HEK293 (cell line): ENCODE results near the gene ERP44.

Experiments used
- CTCF ChIA-PET: fragments of 350-600 bp; formaldehyde crosslinking; extraction: SDS; loops from one replicate; lab custom pipeline; 2021; ENCODE audit warnings: antibody characterized with exemption; lab: Yijun Ruan, JAX
- POLR2A ChIA-PET: fragments of 300-600 bp; formaldehyde crosslinking; extraction: SDS; loops from one replicate; lab custom pipeline; 2020; ENCODE audit warnings: antibody characterized with exemption, inconsistent platforms; lab: Yijun Ruan, JAX
- H3K27ac ChIP-seq: fragments of 200-500 bp; sonication (Bioruptor generic); 2 replicates; pipeline ENCODE4 v1.5.1; 2014; ENCODE audit warnings: low read depth, low read length, control low read depth, inconsistent platforms; ENCODE audit errors: extremely low read depth
- H3K36me3 ChIP-seq, 2 experiments: fragments of 200-500 bp in 1 of 2; sonication (Bioruptor generic) in 1 of 2; 1 replicate in 1 of 2; 2 replicates in 1 of 2; pipeline ENCODE4 v1.5.1; 2014 to 2017; ENCODE audit warnings: inconsistent platforms in 2 of 2, low read length in 2 of 2; ENCODE audit not compliant: control insufficient read depth in 2 of 2, insufficient read depth in 1 of 2
- H3K4me1 ChIP-seq: fragments of 200-500 bp; sonication (Bioruptor generic); 2 replicates; pipeline ENCODE4 v1.5.1; 2014; ENCODE audit warnings: mild to moderate bottlenecking, low read length, inconsistent platforms; ENCODE audit not compliant: control insufficient read depth, insufficient read depth
- H3K4me3 ChIP-seq: 2 replicates; pipeline ENCODE4 v1.5.1; 2011; ENCODE audit warnings: low read depth, mild to moderate bottlenecking, control low read depth, low read length, moderate library complexity
- H3K9me3 ChIP-seq: fragments of 200-500 bp; sonication (Bioruptor generic); 2 replicates; pipeline ENCODE4 v1.5.1; 2014; ENCODE audit warnings: low read depth, low read length, inconsistent platforms; ENCODE audit not compliant: control insufficient read depth, insufficient read depth
- EGR2 ChIP-seq: fragments of 450-650 bp; formaldehyde crosslinking; IDR thresholded peaks from 2 replicates; pipeline ENCODE4 v1.5.1; 2016; ENCODE audit warnings: low read depth, missing biosample characterization, missing genetic modification characterization
- RBAK ChIP-seq: fragments of 450-650 bp; formaldehyde crosslinking; IDR thresholded peaks from 2 replicates; pipeline ENCODE4 v1.5.1; 2016; ENCODE audit warnings: missing biosample characterization, missing genetic modification characterization
- ZBTB17 ChIP-seq: fragments of 450-650 bp; formaldehyde crosslinking; IDR thresholded peaks from 2 replicates; pipeline ENCODE4 v1.5.1; 2016; ENCODE audit warnings: missing biosample characterization, missing genetic modification characterization
- ZNF132 ChIP-seq: fragments of 450-650 bp; formaldehyde crosslinking; IDR thresholded peaks from 2 replicates; pipeline ENCODE4 v1.5.1; 2017; ENCODE audit warnings: missing biosample characterization, missing genetic modification characterization, borderline replicate concordance
- ZNF239 ChIP-seq: fragments of 450-650 bp; formaldehyde crosslinking; IDR thresholded peaks from 2 replicates; pipeline ENCODE4 v1.5.1; 2016; ENCODE audit warnings: missing biosample characterization, missing genetic modification characterization
- ZNF324 ChIP-seq: fragments of 450-650 bp; formaldehyde crosslinking; IDR thresholded peaks from 2 replicates; pipeline ENCODE4 v1.5.1; 2016; ENCODE audit warnings: missing biosample characterization, missing genetic modification characterization
- ZNF549 ChIP-seq: fragments of 450-650 bp; IDR thresholded peaks from 2 replicates; pipeline ENCODE4 v1.5.1; 2018; ENCODE audit warnings: missing biosample characterization, missing genetic modification characterization, mild to moderate bottlenecking, inconsistent platforms, moderate library complexity
- ZNF670 ChIP-seq: fragments of 450-650 bp; formaldehyde crosslinking; IDR thresholded peaks from 2 replicates; pipeline ENCODE4 v1.5.1; 2016; ENCODE audit warnings: missing biosample characterization, missing genetic modification characterization, low read depth
- ZNF677 ChIP-seq: fragments of 450-650 bp; IDR thresholded peaks from 2 replicates; pipeline ENCODE4 v1.5.0; 2018; ENCODE audit warnings: missing biosample characterization, mild to moderate bottlenecking, missing genetic modification characterization, moderate library complexity
- ZNF707 ChIP-seq: fragments of 450-650 bp; formaldehyde crosslinking; IDR thresholded peaks from 2 replicates; pipeline ENCODE4 v1.5.1; 2016; ENCODE audit warnings: missing biosample characterization, missing genetic modification characterization
- ZNF792 ChIP-seq: fragments of 450-650 bp; formaldehyde crosslinking; IDR thresholded peaks from 2 replicates; pipeline ENCODE4 v1.5.1; 2016; ENCODE audit warnings: missing biosample characterization, missing genetic modification characterization
- ZNF837 ChIP-seq: fragments of 450-650 bp; formaldehyde crosslinking; IDR thresholded peaks from 2 replicates; pipeline ENCODE4 v1.5.1; 2016; ENCODE audit warnings: missing biosample characterization, missing genetic modification characterization
- TF ChIP-seq, protein P1 (sequence below): fragments of 450-650 bp; formaldehyde crosslinking; IDR thresholded peaks from 2 replicates; pipeline ENCODE4; 2016; ENCODE audit warnings: missing biosample characterization, missing genetic modification characterization
- TF ChIP-seq, protein P2 (sequence below): fragments of 450-650 bp; formaldehyde crosslinking; conservative IDR thresholded peaks from 2 replicates; pipeline ENCODE4 v1.5.1; 2016; ENCODE audit warnings: low read depth, missing biosample characterization, missing genetic modification characterization
- TF ChIP-seq, protein P3 (sequence below): fragments of 450-650 bp; formaldehyde crosslinking; IDR thresholded peaks from 2 replicates; pipeline ENCODE4 v1.5.0; 2017; ENCODE audit warnings: missing biosample characterization, missing genetic modification characterization, borderline replicate concordance
- TF ChIP-seq, protein P4 (sequence below): fragments of 450-650 bp; formaldehyde crosslinking; IDR thresholded peaks from 2 replicates; pipeline ENCODE4 v1.5.1; 2016; ENCODE audit warnings: missing biosample characterization, missing genetic modification characterization
- TF ChIP-seq, protein P5 (sequence below): fragments of 450-650 bp; formaldehyde crosslinking; IDR thresholded peaks from 2 replicates; pipeline ENCODE4 v1.5.1; 2016; ENCODE audit warnings: missing biosample characterization, missing genetic modification characterization, borderline replicate concordance
- TF ChIP-seq, protein P6 (sequence below): fragments of 450-650 bp; formaldehyde crosslinking; IDR thresholded peaks from 2 replicates; pipeline ENCODE4 v1.5.1; 2016; ENCODE audit warnings: missing biosample characterization, missing genetic modification characterization

Gene ERP44

DNA sequence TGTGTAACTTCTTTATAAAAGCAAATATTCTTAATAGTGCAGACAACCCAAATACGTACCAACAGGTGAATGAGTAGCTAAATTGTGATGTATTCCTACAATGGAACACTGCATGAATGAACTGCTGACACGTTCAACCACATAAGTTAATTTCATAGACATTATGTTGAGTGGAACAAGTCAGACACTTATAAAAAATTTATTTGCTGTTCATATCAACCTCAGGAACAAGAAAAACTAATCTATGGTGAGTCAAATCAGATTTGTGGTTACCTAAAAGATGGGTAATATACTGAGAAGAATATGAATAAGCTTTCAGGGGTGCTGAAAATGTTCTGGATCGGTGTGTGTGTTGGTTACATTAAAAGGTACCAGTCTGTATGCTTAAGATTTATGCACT, 35.9 kb upstream of the ERP44 start (continued):
- TF ChIP-seq ZBTB17 (tag by site-specific recombination) = no peak
- no peak for TF ChIP-seq ZNF549 (tag by site-specific recombination)
- TF ChIP-seq EGR2 (tag by site-specific recombination) = no peak
- no peak for TF ChIP-seq ZNF324 (tag by site-specific recombination)
- TF ChIP-seq, protein P1, sequence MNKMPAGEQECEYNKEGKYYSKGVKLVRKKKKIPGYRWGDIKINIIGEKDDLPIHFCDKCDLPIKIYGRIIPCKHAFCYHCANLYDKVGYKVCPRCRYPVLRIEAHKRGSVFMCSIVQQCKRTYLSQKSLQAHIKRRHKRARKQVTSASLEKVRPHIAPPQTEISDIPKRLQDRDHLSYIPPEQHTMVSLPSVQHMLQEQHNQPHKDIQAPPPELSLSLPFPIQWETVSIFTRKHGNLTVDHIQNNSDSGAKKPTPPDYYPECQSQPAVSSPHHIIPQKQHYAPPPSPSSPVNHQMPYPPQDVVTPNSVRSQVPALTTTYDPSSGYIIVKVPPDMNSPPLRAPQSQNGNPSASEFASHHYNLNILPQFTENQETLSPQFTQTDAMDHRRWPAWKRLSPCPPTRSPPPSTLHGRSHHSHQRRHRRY (tag by site-specific recombination) = no peak

DNA sequence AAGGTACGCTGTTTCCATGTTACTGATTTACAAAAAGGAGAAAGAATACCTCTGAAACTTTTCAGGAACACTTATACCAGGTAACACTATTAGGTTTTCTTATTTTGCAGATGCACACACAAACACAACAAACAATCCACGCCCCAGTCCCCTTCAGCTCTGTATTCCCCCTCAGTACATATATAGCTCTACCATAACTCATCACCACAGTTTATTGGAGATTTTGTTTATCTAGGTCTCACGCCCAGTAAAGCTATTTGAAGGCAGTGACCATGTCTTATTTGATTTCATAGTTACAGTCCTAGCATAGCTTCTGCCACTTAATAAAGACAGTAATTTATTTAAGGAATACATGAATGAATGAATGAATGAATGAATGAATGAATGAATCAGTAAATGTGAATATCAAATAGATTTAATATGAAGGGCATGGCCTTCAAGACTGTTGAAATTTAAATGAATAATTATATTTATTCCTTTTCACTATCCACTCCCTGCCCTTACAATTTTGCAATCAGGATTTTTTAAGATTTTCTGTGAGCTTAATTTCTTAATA, 33.2 kb upstream of the ERP44 start:
- peaks cover 0 to 19% of the 10 kb centered on the region in 2 experiments; a peak in 2 of 3 replicates for H3K36me3 ChIP-seq
- TF ChIP-seq ZNF132 (tag by site-specific recombination) (no peak), RBAK (tag by site-specific recombination) (no peak)
- TF ChIP-seq, protein P2, sequence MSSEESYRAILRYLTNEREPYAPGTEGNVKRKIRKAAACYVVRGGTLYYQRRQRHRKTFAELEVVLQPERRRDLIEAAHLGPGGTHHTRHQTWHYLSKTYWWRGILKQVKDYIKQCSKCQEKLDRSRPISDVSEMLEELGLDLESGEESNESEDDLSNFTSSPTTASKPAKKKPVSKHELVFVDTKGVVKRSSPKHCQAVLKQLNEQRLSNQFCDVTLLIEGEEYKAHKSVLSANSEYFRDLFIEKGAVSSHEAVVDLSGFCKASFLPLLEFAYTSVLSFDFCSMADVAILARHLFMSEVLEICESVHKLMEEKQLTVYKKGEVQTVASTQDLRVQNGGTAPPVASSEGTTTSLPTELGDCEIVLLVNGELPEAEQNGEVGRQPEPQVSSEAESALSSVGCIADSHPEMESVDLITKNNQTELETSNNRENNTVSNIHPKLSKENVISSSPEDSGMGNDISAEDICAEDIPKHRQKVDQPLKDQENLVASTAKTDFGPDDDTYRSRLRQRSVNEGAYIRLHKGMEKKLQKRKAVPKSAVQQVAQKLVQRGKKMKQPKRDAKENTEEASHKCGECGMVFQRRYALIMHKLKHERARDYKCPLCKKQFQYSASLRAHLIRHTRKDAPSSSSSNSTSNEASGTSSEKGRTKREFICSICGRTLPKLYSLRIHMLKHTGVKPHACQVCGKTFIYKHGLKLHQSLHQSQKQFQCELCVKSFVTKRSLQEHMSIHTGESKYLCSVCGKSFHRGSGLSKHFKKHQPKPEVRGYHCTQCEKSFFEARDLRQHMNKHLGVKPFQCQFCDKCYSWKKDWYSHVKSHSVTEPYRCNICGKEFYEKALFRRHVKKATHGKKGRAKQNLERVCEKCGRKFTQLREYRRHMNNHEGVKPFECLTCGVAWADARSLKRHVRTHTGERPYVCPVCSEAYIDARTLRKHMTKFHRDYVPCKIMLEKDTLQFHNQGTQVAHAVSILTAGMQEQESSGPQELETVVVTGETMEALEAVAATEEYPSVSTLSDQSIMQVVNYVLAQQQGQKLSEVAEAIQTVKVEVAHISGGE (tag by site-specific recombination) = no peak
- TF ChIP-seq, protein P3, sequence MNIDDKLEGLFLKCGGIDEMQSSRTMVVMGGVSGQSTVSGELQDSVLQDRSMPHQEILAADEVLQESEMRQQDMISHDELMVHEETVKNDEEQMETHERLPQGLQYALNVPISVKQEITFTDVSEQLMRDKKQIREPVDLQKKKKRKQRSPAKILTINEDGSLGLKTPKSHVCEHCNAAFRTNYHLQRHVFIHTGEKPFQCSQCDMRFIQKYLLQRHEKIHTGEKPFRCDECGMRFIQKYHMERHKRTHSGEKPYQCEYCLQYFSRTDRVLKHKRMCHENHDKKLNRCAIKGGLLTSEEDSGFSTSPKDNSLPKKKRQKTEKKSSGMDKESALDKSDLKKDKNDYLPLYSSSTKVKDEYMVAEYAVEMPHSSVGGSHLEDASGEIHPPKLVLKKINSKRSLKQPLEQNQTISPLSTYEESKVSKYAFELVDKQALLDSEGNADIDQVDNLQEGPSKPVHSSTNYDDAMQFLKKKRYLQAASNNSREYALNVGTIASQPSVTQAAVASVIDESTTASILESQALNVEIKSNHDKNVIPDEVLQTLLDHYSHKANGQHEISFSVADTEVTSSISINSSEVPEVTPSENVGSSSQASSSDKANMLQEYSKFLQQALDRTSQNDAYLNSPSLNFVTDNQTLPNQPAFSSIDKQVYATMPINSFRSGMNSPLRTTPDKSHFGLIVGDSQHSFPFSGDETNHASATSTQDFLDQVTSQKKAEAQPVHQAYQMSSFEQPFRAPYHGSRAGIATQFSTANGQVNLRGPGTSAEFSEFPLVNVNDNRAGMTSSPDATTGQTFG (tag by site-specific recombination) = no peak
- H3K4me1 ChIP-seq = 0 out of 2 replicates have a peak, but pooled peaks cover 5% of the 10 kb centered on the region
- ChIA-PET CTCF (interaction anchor here (1.2 kb wide), 1 partner anchor 338 kb away, joined by 3 read pairs; no protein-coding TSS in a partner anchor), POLR2A (no interaction called here)
- H3K27ac ChIP-seq = no peak overlapping the region
- no peaks in the 10 kb centered on the region for H3K9me3 ChIP-seq
- no peak overlapping the region for H3K4me3 ChIP-seq

DNA sequence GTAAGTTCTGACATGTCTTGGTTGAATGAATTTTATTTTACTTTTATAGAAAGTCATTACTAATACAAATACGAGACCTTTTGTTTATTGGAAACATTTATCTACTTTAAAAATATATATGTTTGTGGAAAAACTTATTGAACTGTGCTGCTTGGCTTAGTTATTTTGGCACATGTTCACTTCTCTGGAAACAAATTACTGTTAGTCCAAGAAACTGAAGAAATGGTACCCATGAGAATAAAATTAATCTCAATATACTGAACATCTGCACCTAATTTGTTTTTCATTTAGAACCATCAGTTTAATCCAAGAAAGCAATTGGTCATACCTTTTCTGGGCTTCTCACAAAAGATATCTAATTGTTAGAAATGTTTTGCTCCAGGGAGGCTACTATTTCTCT, 32.4 kb upstream of the ERP44 start:
- peaks cover 0 to 19% of the 10 kb centered on the region in 2 experiments; a peak in 2 of 3 replicates for H3K36me3 ChIP-seq
- 0 out of 2 replicates have a peak, but pooled peaks cover 5% of the 10 kb centered on the region for H3K4me1 ChIP-seq
- H3K27ac ChIP-seq = no peak overlapping the region
- POLR2A ChIA-PET = no interaction called here
- TF ChIP-seq, protein P4, sequence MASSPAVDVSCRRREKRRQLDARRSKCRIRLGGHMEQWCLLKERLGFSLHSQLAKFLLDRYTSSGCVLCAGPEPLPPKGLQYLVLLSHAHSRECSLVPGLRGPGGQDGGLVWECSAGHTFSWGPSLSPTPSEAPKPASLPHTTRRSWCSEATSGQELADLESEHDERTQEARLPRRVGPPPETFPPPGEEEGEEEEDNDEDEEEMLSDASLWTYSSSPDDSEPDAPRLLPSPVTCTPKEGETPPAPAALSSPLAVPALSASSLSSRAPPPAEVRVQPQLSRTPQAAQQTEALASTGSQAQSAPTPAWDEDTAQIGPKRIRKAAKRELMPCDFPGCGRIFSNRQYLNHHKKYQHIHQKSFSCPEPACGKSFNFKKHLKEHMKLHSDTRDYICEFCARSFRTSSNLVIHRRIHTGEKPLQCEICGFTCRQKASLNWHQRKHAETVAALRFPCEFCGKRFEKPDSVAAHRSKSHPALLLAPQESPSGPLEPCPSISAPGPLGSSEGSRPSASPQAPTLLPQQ (tag by site-specific recombination) = no peak
- TF ChIP-seq ZNF792 (tag by site-specific recombination) = no peak
- TF ChIP-seq, protein P5, sequence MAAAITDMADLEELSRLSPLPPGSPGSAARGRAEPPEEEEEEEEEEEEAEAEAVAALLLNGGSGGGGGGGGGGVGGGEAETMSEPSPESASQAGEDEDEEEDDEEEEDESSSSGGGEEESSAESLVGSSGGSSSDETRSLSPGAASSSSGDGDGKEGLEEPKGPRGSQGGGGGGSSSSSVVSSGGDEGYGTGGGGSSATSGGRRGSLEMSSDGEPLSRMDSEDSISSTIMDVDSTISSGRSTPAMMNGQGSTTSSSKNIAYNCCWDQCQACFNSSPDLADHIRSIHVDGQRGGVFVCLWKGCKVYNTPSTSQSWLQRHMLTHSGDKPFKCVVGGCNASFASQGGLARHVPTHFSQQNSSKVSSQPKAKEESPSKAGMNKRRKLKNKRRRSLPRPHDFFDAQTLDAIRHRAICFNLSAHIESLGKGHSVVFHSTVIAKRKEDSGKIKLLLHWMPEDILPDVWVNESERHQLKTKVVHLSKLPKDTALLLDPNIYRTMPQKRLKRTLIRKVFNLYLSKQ = no peak
- no peak for TF ChIP-seq ZNF239 (tag by site-specific recombination)
- TF ChIP-seq ZNF677 (tag by site-specific recombination) = no peak
- TF ChIP-seq, protein P6, sequence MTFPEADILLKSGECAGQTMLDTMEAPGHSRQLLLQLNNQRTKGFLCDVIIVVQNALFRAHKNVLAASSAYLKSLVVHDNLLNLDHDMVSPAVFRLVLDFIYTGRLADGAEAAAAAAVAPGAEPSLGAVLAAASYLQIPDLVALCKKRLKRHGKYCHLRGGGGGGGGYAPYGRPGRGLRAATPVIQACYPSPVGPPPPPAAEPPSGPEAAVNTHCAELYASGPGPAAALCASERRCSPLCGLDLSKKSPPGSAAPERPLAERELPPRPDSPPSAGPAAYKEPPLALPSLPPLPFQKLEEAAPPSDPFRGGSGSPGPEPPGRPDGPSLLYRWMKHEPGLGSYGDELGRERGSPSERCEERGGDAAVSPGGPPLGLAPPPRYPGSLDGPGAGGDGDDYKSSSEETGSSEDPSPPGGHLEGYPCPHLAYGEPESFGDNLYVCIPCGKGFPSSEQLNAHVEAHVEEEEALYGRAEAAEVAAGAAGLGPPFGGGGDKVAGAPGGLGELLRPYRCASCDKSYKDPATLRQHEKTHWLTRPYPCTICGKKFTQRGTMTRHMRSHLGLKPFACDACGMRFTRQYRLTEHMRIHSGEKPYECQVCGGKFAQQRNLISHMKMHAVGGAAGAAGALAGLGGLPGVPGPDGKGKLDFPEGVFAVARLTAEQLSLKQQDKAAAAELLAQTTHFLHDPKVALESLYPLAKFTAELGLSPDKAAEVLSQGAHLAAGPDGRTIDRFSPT (tag by site-specific recombination) = no peak
- no peak for TF ChIP-seq ZNF670
- no peak for TF ChIP-seq ZNF707 (tag by site-specific recombination)
- TF ChIP-seq ZNF837 (tag by site-specific recombination) = no peak
- H3K9me3 ChIP-seq = no peaks in the 10 kb centered on the region
- CTCF ChIA-PET = interaction anchor here (1.2 kb wide), 1 partner anchor 337 kb away, joined by 3 read pairs; no protein-coding TSS in a partner anchor
- H3K4me3 ChIP-seq = no peak overlapping the region
